Measurements from ENCODE around the gene TLE2.

DNA sequence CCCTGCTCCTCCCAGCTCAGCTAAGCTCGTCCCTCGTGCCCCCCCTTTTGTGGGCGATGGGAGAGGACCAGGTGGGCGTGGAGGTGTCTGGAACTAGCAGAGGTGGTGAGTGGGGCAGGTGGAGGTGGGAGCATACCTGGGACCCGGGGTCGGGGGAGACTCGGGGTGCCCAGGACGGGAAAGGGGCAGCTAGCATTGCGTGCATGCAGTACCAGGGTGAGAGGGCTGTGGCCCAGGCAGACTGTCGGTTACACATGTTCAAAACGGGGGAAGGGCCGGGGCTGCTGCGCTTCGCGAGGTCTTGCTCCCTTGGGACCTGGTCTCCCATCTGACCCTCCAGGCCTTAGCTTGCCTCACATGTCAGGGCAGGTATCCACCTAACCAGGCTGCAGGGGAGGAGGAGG is 24.1 kb upstream of the TLE2 start:
- TF ChIP-seq CTCF (IDR thresholded peaks at IDR 0.05; ENCODE audit: low read depth, low read length) (no peak), EZH2phosphoT487 (IDR thresholded peaks at IDR 0.05; ENCODE audit: low read depth) (no peak)

Data from OCI-LY3 (cell line).